ENCODE measurements around the gene DUSP28. TPM values are rescaled to one million over a fixed set of nuclear protein-coding genes. Genes with fewer than 3 reads are reported as not detected.

Gene DUSP28
- total RNA-seq, 1 experiment from 2014 or later = 2.2 TPM

GRCh38 chr2:240525802-240526201 is 34.4 kb upstream of the DUSP28 start:
- Mint-ChIP-seq H3K27me3 (ENCODE audit: insufficient read depth, unreplicated experiment) (no peaks in the 10 kb centered on the region), H3K9me3 (ENCODE audit: unreplicated experiment) (peaks cover 29% of the 10 kb centered on the region), H3K4me3 (ENCODE audit: unreplicated experiment) (no peak overlapping the region), H3K36me3 (ENCODE audit: insufficient read depth, unreplicated experiment) (peaks cover 26% of the 10 kb centered on the region), H3K4me1 (ENCODE audit: low read depth, unreplicated experiment) (no peaks in the 10 kb centered on the region), H3K27ac (ENCODE audit: unreplicated experiment) (no peak overlapping the region)
- DNase-seq = no peak
- intact Hi-C loops (cut with micrococcal nuclease; ENCODE audit: unreplicated experiment) = no loop called here
- CTCF ChIA-PET = no interaction called here
- no peak overlapping the region for H3K4me3 ChIP-seq (ENCODE audit: low read depth, low read length)
- no peaks in the 10 kb centered on the region for H3K4me1 ChIP-seq
- no TSS peak for BruUV-seq (replicated peaks)
- peaks cover 3% of the 10 kb centered on the region for H3K36me3 ChIP-seq (ENCODE audit: control insufficient read depth, insufficient read depth, low read length)
- 0 out of 2 replicates have a peak, but pooled peaks cover 3% of the 10 kb centered on the region for H3K9me3 ChIP-seq
- no peaks in the 10 kb centered on the region for H3K27me3 ChIP-seq (replicated peaks; ENCODE audit: control insufficient read depth, insufficient read depth, low read length)
- TF ChIP-seq CTCF (IDR thresholded peaks at IDR 0.05; ENCODE audit: insufficient read depth in 1 of 2, low read depth in 1 of 2, low read length in 1 of 2, severe bottlenecking in 1 of 2, unreplicated experiment in 1 of 2) = no peak
- POLR2A ChIA-PET = no interaction called here

GRCh38 chr2:240526521-240526920 is 33.6 kb upstream of the DUSP28 start:
- H3K36me3 ChIP-seq (ENCODE audit: control insufficient read depth, insufficient read depth, low read length) = peaks cover 3% of the 10 kb centered on the region
- H3K4me1 ChIP-seq = no peaks in the 10 kb centered on the region
- CTCF ChIA-PET = no interaction called here
- DNase-seq = no peak
- POLR2A ChIA-PET = no interaction called here
- Mint-ChIP-seq H3K27ac (ENCODE audit: unreplicated experiment) (no peak overlapping the region), H3K4me1 (ENCODE audit: low read depth, unreplicated experiment) (no peaks in the 10 kb centered on the region), H3K27me3 (ENCODE audit: insufficient read depth, unreplicated experiment) (no peaks in the 10 kb centered on the region), H3K4me3 (ENCODE audit: unreplicated experiment) (no peak overlapping the region), H3K36me3 (ENCODE audit: insufficient read depth, unreplicated experiment) (peaks cover 26% of the 10 kb centered on the region), H3K9me3 (ENCODE audit: unreplicated experiment) (peaks cover 31% of the 10 kb centered on the region)
- BruUV-seq (replicated peaks) = no TSS peak
- H3K9me3 ChIP-seq = peaks cover 6% of the 10 kb centered on the region; the same call in 1 of the 2 replicates
- H3K4me3 ChIP-seq (ENCODE audit: low read depth, low read length) = no peak overlapping the region
- intact Hi-C loops (cut with micrococcal nuclease; ENCODE audit: unreplicated experiment) = no loop called here
- no peaks in the 10 kb centered on the region for H3K27me3 ChIP-seq (replicated peaks; ENCODE audit: control insufficient read depth, insufficient read depth, low read length)
- TF ChIP-seq CTCF (IDR thresholded peaks at IDR 0.05; ENCODE audit: insufficient read depth in 1 of 2, low read depth in 1 of 2, low read length in 1 of 2, severe bottlenecking in 1 of 2, unreplicated experiment in 1 of 2) = no peak

- no peak overlapping the region for H3K4me3 ChIP-seq (ENCODE audit: low read depth, low read length)
- H3K9me3 ChIP-seq = peaks cover 13% of the 10 kb centered on the region
- no peaks in the 10 kb centered on the region for H3K4me1 Mint-ChIP-seq (ENCODE audit: low read depth, unreplicated experiment)
- ChIA-PET CTCF (no interaction called here), POLR2A (no interaction called here)
- no peaks in the 10 kb centered on the region for H3K4me1 ChIP-seq
- peaks cover 26% of the 10 kb centered on the region for H3K36me3 Mint-ChIP-seq (ENCODE audit: insufficient read depth, unreplicated experiment)
- H3K27me3 Mint-ChIP-seq (ENCODE audit: insufficient read depth, unreplicated experiment) = no peaks in the 10 kb centered on the region
- no peak for TF ChIP-seq CTCF (IDR thresholded peaks at IDR 0.05; ENCODE audit: insufficient read depth in 1 of 2, low read depth in 1 of 2, low read length in 1 of 2, severe bottlenecking in 1 of 2, unreplicated experiment in 1 of 2)
- no TSS peak for BruUV-seq (replicated peaks)
- H3K9me3 Mint-ChIP-seq (ENCODE audit: unreplicated experiment) = peaks cover 38% of the 10 kb centered on the region
- peaks cover 3% of the 10 kb centered on the region for H3K36me3 ChIP-seq (ENCODE audit: control insufficient read depth, insufficient read depth, low read length)
- no peak overlapping the region for H3K4me3 Mint-ChIP-seq (ENCODE audit: unreplicated experiment)
- intact Hi-C loops (cut with micrococcal nuclease; ENCODE audit: unreplicated experiment) = no loop called here
- no peak overlapping the region for H3K27ac Mint-ChIP-seq (ENCODE audit: unreplicated experiment)
- DNase-seq = no peak
- no peaks in the 10 kb centered on the region for H3K27me3 ChIP-seq (replicated peaks; ENCODE audit: control insufficient read depth, insufficient read depth, low read length)
Measured at GRCh38 chr2:240527153-240527750, 32.9 kb upstream of the DUSP28 start.
